ENCODE measurements around the gene SHISAL1.

SHISAL1 gene

GRCh38 chr22:44272401-44272771 lies 40.4 kb downstream of the SHISAL1 start:
- no peaks in the 10 kb centered on the region for H3K36me3 ChIP-seq (ENCODE audit: insufficient read depth, low read length)
- TF ChIP-seq EZH2 (IDR thresholded peaks at IDR 0.05; ENCODE audit: borderline replicate concordance, low read length) = no peak
- no peak for TF ChIP-seq CTCF (IDR thresholded peaks at IDR 0.05; ENCODE audit: low read length)
- no peaks in the 10 kb centered on the region for H4K20me1 ChIP-seq (ENCODE audit: insufficient read depth, low read length)
- H3K4me3 ChIP-seq (ENCODE audit: low read depth, low read length, poor library complexity, severe bottlenecking) = no peak overlapping the region
- H3K4me2 ChIP-seq (ENCODE audit: low read length) = no peak overlapping the region
- no peak overlapping the region for H2AFZ ChIP-seq (ENCODE audit: low read length)
- H3K4me1 ChIP-seq (ENCODE audit: insufficient read depth, low read length, severe bottlenecking) = no peaks in the 10 kb centered on the region
- no peaks in the 10 kb centered on the region for H3K9me2 ChIP-seq (ENCODE audit: low read depth, low read length)
- H3K79me2 ChIP-seq (ENCODE audit: insufficient read depth, low read length) = no peaks in the 10 kb centered on the region
- H3F3A ChIP-seq (ENCODE audit: insufficient read depth, low read length) = no peaks in the 10 kb centered on the region
- H3K9ac ChIP-seq (ENCODE audit: low read length) = no peak overlapping the region
- no peaks in the 10 kb centered on the region for H3K9me3 ChIP-seq (ENCODE audit: low read length)
- H3K27ac ChIP-seq (ENCODE audit: low read depth, low read length, poor library complexity, severe bottlenecking) = no peak overlapping the region
- no peaks in the 10 kb centered on the region for H3K27me3 ChIP-seq (ENCODE audit: insufficient read depth, low read length)

- Histone ChIP-seq H3K4me3 (ENCODE audit: low read depth, low read length, poor library complexity, severe bottlenecking) (no peak overlapping the region), H3K27me3 (ENCODE audit: insufficient read depth, low read length) (no peaks in the 10 kb centered on the region), H3K4me1 (ENCODE audit: insufficient read depth, low read length, severe bottlenecking) (no peaks in the 10 kb centered on the region), H3K4me2 (ENCODE audit: low read length) (no peak overlapping the region), H4K20me1 (ENCODE audit: insufficient read depth, low read length) (no peaks in the 10 kb centered on the region), H3K79me2 (ENCODE audit: insufficient read depth, low read length) (no peaks in the 10 kb centered on the region), H3K27ac (ENCODE audit: low read depth, low read length, poor library complexity, severe bottlenecking) (no peak overlapping the region), H3K9ac (ENCODE audit: low read length) (no peak overlapping the region), H3K36me3 (ENCODE audit: insufficient read depth, low read length) (no peaks in the 10 kb centered on the region), H3F3A (ENCODE audit: insufficient read depth, low read length) (no peaks in the 10 kb centered on the region), H3K9me3 (ENCODE audit: low read length) (no peaks in the 10 kb centered on the region), H2AFZ (ENCODE audit: low read length) (no peak overlapping the region), H3K9me2 (ENCODE audit: low read depth, low read length) (no peaks in the 10 kb centered on the region)
- TF ChIP-seq EZH2 (IDR thresholded peaks at IDR 0.05; ENCODE audit: borderline replicate concordance, low read length) (no peak), CTCF (IDR thresholded peaks at IDR 0.05; ENCODE audit: low read length) (no peak)
These were observed 40.9 kb downstream of the SHISAL1 start for GRCh38 chr22:44271732-44272400.

GRCh38 chr22:44271010-44271500 lies 41.7 kb downstream of the SHISAL1 start:
- no peaks in the 10 kb centered on the region for H3F3A ChIP-seq (ENCODE audit: insufficient read depth, low read length)
- no peaks in the 10 kb centered on the region for H3K4me1 ChIP-seq (ENCODE audit: insufficient read depth, low read length, severe bottlenecking)
- no peak overlapping the region for H3K4me3 ChIP-seq (ENCODE audit: low read depth, low read length, poor library complexity, severe bottlenecking)
- no peaks in the 10 kb centered on the region for H3K9me2 ChIP-seq (ENCODE audit: low read depth, low read length)
- H2AFZ ChIP-seq (ENCODE audit: low read length) = no peak overlapping the region
- H3K36me3 ChIP-seq (ENCODE audit: insufficient read depth, low read length) = no peaks in the 10 kb centered on the region
- TF ChIP-seq EZH2 (IDR thresholded peaks at IDR 0.05; ENCODE audit: borderline replicate concordance, low read length) = no peak
- TF ChIP-seq CTCF (IDR thresholded peaks at IDR 0.05; ENCODE audit: low read length) = no peak
- no peak overlapping the region for H3K4me2 ChIP-seq (ENCODE audit: low read length)
- no peaks in the 10 kb centered on the region for H4K20me1 ChIP-seq (ENCODE audit: insufficient read depth, low read length)
- H3K27me3 ChIP-seq (ENCODE audit: insufficient read depth, low read length) = no peaks in the 10 kb centered on the region
- H3K9me3 ChIP-seq (ENCODE audit: low read length) = no peaks in the 10 kb centered on the region
- H3K9ac ChIP-seq (ENCODE audit: low read length) = no peak overlapping the region
- no peak overlapping the region for H3K27ac ChIP-seq (ENCODE audit: low read depth, low read length, poor library complexity, severe bottlenecking)
- H3K79me2 ChIP-seq (ENCODE audit: insufficient read depth, low read length) = no peaks in the 10 kb centered on the region
